T-helper 17 cell (primary cell): ENCODE measurements around the gene PDE3A. TPM values are rescaled to one million over a fixed set of nuclear protein-coding genes. Genes with fewer than 3 reads are reported as not detected.
"Not testable (repeated sequence)": the region's sequence is repeated elsewhere in the genome, so short reads cannot be mapped to it uniquely, and the experiment has no call there.

Experiments used
- ATAC-seq: fragments of 150-1000 bp; cut with Tn5 transposase; 2 replicates; pipeline ENCODE4 v1.10.0; 2021; ENCODE audit warnings: mild to moderate bottlenecking, moderate library complexity
- DNase-seq, 3 donors: peaks; one replicate each; pipeline versions ENCODE4 v3.0.0 to v3.0.0-alpha.2; 2020 to 2021
- H3K9me3 ChIP-seq: one replicate; pipeline ENCODE4 v1.7.0; 2013; ENCODE audit warnings: low read length, mild to moderate bottlenecking; ENCODE audit not compliant: control insufficient read depth, poor library complexity, severe bottlenecking
- H3K27ac Mint-ChIP-seq: one replicate; pipeline ENCODE4 v1.8.0; 2022; ENCODE audit warnings: mild to moderate bottlenecking, moderate library complexity, mixed read lengths
- H3K27me3 Mint-ChIP-seq: one replicate; pipeline ENCODE4 v1.8.0; 2022; ENCODE audit warnings: mixed read lengths
- H3K36me3 Mint-ChIP-seq: one replicate; pipeline ENCODE4 v1.8.0; 2022; ENCODE audit warnings: low read depth, mixed read lengths
- H3K4me1 Mint-ChIP-seq: one replicate; pipeline ENCODE4 v1.8.0; 2022; ENCODE audit warnings: mild to moderate bottlenecking, mixed read lengths
- H3K4me3 Mint-ChIP-seq: one replicate; pipeline ENCODE4 v1.8.0; 2022; ENCODE audit warnings: mild to moderate bottlenecking, moderate library complexity, mixed read lengths
- total RNA-seq, 4 donors: library from RNA in 2 of 4; stranded (reverse) in 2 of 4; gene quantifications; one replicate each; pipeline ENCODE4 v1.2.3 and lab custom pipeline; 2022 to 2026

The PDE3A gene
- total RNA-seq, 2 donors from 2014 or later: 0.07 to 2.8 TPM

- ATAC-seq (no peak), DNase-seq (no peak)
- no peak overlapping the region for H3K27ac Mint-ChIP-seq
- no peak overlapping the region for H3K4me3 Mint-ChIP-seq
- H3K27me3 Mint-ChIP-seq: no peaks in the 10 kb centered on the region
- H3K36me3 Mint-ChIP-seq: no peaks in the 10 kb centered on the region
- H3K4me1 Mint-ChIP-seq: no peaks in the 10 kb centered on the region
- H3K9me3 ChIP-seq: no peaks in the 10 kb centered on the region
Measured at GRCh38 chr12:20383612-20384011, 15.3 kb downstream of the PDE3A start.

DNA sequence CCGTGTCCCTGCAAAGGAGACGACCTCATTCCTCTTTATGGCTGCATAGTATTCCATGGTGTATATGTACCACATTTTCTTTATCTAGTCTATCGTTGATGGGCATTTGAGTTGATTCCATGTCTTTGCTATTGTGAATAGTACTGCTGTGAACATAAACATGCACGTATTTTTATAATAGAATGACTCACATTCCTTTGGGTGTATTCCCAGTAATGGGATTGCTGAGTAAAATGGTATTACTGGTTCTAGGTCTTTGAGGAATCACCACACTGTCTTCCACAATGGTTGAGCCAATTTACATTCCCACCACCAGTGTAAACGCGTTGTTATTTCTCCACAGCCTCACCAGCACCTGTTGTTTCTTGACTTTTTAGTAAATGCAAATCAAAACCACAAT, 16.5 kb downstream of the PDE3A start:
- H3K9me3 ChIP-seq, ATAC-seq, H3K27me3 Mint-ChIP-seq, H3K27ac Mint-ChIP-seq, H3K4me3 Mint-ChIP-seq, DNase-seq, H3K4me1 Mint-ChIP-seq, H3K36me3 Mint-ChIP-seq: not testable (repeated sequence)

GRCh38 chr12:20390846-20391245, 22.5 kb downstream of the PDE3A start:
- Mint-ChIP-seq H3K36me3 (no peaks in the 10 kb centered on the region), H3K27me3 (no peaks in the 10 kb centered on the region), H3K4me1 (no peaks in the 10 kb centered on the region), H3K27ac (no peak overlapping the region), H3K4me3 (no peak overlapping the region)
- ATAC-seq (no peak), DNase-seq (no peak)
- H3K9me3 ChIP-seq: no peaks in the 10 kb centered on the region

- no peaks in the 10 kb centered on the region for H3K36me3 Mint-ChIP-seq
- no peak overlapping the region for H3K4me3 Mint-ChIP-seq
- H3K9me3 ChIP-seq: no peaks in the 10 kb centered on the region
- H3K27me3 Mint-ChIP-seq: no peaks in the 10 kb centered on the region
- no peak for DNase-seq
- ATAC-seq: no peak
- H3K27ac Mint-ChIP-seq: no peak overlapping the region
- H3K4me1 Mint-ChIP-seq: no peaks in the 10 kb centered on the region
Measured at GRCh38 chr12:20392339-20392738, 24.0 kb downstream of the PDE3A start.

GRCh38 chr12:20393707-20394106, 25.4 kb downstream of the PDE3A start:
- Mint-ChIP-seq H3K36me3 (no peaks in the 10 kb centered on the region), H3K27me3 (no peaks in the 10 kb centered on the region), H3K27ac (no peak overlapping the region), H3K4me3 (no peak overlapping the region), H3K4me1 (no peaks in the 10 kb centered on the region)
- H3K9me3 ChIP-seq: no peaks in the 10 kb centered on the region
- DNase-seq: no peak
- no peak for ATAC-seq

DNA sequence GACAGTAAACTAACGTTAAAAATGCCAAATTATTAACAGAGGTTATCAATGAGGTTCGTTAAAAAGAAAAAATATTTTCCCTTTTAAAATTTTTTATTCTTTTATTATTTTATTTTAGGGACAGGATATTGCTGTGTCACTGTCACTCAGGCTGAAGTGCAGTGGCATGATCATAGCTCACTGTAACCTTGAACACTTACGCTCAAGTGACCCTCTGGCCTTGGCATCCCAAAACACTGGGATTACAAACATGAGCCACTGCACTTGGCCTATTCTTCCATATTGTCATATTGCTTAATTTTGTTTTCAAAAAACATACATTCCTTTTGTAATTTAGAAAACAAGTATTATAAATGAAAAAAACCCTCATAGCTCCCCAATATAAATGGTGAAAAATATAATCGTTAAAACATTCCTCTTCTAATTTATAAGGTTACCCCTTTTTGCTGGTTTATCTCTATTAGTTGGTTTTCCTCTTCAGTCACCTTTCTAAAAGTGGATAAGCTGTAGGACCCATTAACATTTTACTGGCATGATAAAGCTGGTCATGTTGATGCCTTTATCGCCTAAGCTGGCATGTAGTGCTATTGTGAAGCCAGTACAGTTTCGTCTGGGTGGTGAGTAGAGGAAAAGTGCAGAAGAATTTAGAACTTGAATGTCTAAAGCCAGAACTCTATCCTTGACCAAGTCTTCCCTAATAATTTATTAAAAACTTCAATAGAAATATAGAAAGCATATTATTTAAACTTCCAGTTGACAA, 27.6 kb downstream of the PDE3A start:
- ATAC-seq: no peak
- no peaks in the 10 kb centered on the region for H3K27me3 Mint-ChIP-seq
- H3K4me3 Mint-ChIP-seq: no peak overlapping the region

DNA sequence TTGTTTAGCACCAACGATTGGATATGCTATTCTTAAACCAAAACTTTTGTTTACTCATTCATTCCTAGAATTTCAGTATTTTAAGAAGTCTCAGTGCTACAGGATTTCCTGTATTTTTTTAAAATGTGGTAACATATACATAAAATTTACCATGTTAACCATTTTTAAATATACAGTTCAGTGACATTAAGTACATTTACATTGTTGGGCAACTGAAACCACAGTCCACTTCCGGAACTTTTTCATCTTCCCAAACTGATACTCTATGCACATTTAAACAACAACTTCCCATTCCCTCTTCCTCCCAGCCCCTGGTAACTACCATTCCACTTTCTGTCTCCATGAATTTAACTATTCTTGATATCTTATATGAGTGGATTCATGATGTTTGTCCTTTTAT, 30.3 kb downstream of the PDE3A start:
- Mint-ChIP-seq H3K4me1 (no peaks in the 10 kb centered on the region), H3K27ac (no peak overlapping the region), H3K4me3 (no peak overlapping the region)

More for the DNA sequence above, 27.6 kb downstream of the PDE3A start:
- Mint-ChIP-seq H3K4me1 (no peaks in the 10 kb centered on the region), H3K27ac (no peak overlapping the region), H3K36me3 (no peaks in the 10 kb centered on the region)
- no peaks in the 10 kb centered on the region for H3K9me3 ChIP-seq
- no peak for DNase-seq

GRCh38 chr12:20400003-20400402, 31.7 kb downstream of the PDE3A start:
- DNase-seq: no peak
- H3K9me3 ChIP-seq: no peaks in the 10 kb centered on the region
- Mint-ChIP-seq H3K4me1 (no peaks in the 10 kb centered on the region), H3K4me3 (no peak overlapping the region), H3K27ac (no peak overlapping the region), H3K27me3 (no peaks in the 10 kb centered on the region), H3K36me3 (no peaks in the 10 kb centered on the region)
- ATAC-seq: no peak

More for the DNA sequence above, 30.3 kb downstream of the PDE3A start:
- DNase-seq (no peak), ATAC-seq (no peak)
- H3K27me3 Mint-ChIP-seq: no peaks in the 10 kb centered on the region
- no peaks in the 10 kb centered on the region for H3K9me3 ChIP-seq
- no peaks in the 10 kb centered on the region for H3K36me3 Mint-ChIP-seq

- no peaks in the 10 kb centered on the region for H3K9me3 ChIP-seq
- ATAC-seq: no peak
- no peak overlapping the region for H3K4me3 Mint-ChIP-seq
- DNase-seq: no peak
- no peaks in the 10 kb centered on the region for H3K27me3 Mint-ChIP-seq
- H3K4me1 Mint-ChIP-seq: no peaks in the 10 kb centered on the region
- no peaks in the 10 kb centered on the region for H3K36me3 Mint-ChIP-seq
- no peak overlapping the region for H3K27ac Mint-ChIP-seq
Measured at GRCh38 chr12:20403230-20403629, 34.9 kb downstream of the PDE3A start.

- no peak overlapping the region for H3K4me3 Mint-ChIP-seq
- H3K4me1 Mint-ChIP-seq: no peaks in the 10 kb centered on the region
- no peak for ATAC-seq
- no peak overlapping the region for H3K27ac Mint-ChIP-seq
- no peaks in the 10 kb centered on the region for H3K27me3 Mint-ChIP-seq
- H3K9me3 ChIP-seq: no peaks in the 10 kb centered on the region
- H3K36me3 Mint-ChIP-seq: no peaks in the 10 kb centered on the region
- DNase-seq: no peak
Measured at GRCh38 chr12:20404576-20405346, 36.4 kb downstream of the PDE3A start.

GRCh38 chr12:20409607-20410377, 41.5 kb downstream of the PDE3A start:
- no peak overlapping the region for H3K4me3 Mint-ChIP-seq
- DNase-seq (no peak), ATAC-seq (no peak)
- no peak overlapping the region for H3K27ac Mint-ChIP-seq
- H3K27me3 Mint-ChIP-seq: no peaks in the 10 kb centered on the region
- H3K4me1 Mint-ChIP-seq: no peaks in the 10 kb centered on the region
- no peaks in the 10 kb centered on the region for H3K9me3 ChIP-seq
- H3K36me3 Mint-ChIP-seq: no peaks in the 10 kb centered on the region

GRCh38 chr12:20410734-20411133, 42.4 kb downstream of the PDE3A start:
- H3K27me3 Mint-ChIP-seq: no peaks in the 10 kb centered on the region
- no peak for DNase-seq
- H3K27ac Mint-ChIP-seq: no peak overlapping the region
- peaks cover 2% of the 10 kb centered on the region for H3K4me1 Mint-ChIP-seq
- H3K4me3 Mint-ChIP-seq: no peak overlapping the region
- H3K9me3 ChIP-seq: no peaks in the 10 kb centered on the region
- H3K36me3 Mint-ChIP-seq: no peaks in the 10 kb centered on the region
- ATAC-seq: no peak

GRCh38 chr12:20411345-20411744, 43.0 kb downstream of the PDE3A start:
- DNase-seq: no peak

More at GRCh38 chr12:20411345-20411744, 43.0 kb downstream of the PDE3A start:
- peaks cover 2% of the 10 kb centered on the region for H3K4me1 Mint-ChIP-seq
- no peaks in the 10 kb centered on the region for H3K36me3 Mint-ChIP-seq
- H3K4me3 Mint-ChIP-seq: no peak overlapping the region
- H3K27ac Mint-ChIP-seq: no peak overlapping the region
- no peak for ATAC-seq
- H3K9me3 ChIP-seq: no peaks in the 10 kb centered on the region
- no peaks in the 10 kb centered on the region for H3K27me3 Mint-ChIP-seq
